ENCODE data around the gene TNS1.

Gene TNS1

GRCh38 chr2:218015586-218016521, 13.1 kb upstream of the TNS1 start:
- DNase-seq, result no peak

- no peak for DNase-seq
These were observed 12.2 kb upstream of the TNS1 start for GRCh38 chr2:218014706-218015585.

GRCh38 chr2:218013289-218013688, 10.5 kb upstream of the TNS1 start:
- DNase-seq, result no peak

- DNase-seq, result no peak
These were observed 9.5 kb upstream of the TNS1 start for GRCh38 chr2:218012284-218012683.

GRCh38 chr2:218011653-218012040, 8.9 kb upstream of the TNS1 start:
- no peak for DNase-seq

GRCh38 chr2:218010984-218011652, 8.3 kb upstream of the TNS1 start:
- DNase-seq, result peak; percentile 31

- peak; percentile 28 for DNase-seq
These were observed 7.6 kb upstream of the TNS1 start for GRCh38 chr2:218010140-218010983.

GRCh38 chr2:218009765-218010139, 7.0 kb upstream of the TNS1 start:
- no peak for DNase-seq

GRCh38 chr2:218009231-218009630, 6.4 kb upstream of the TNS1 start:
- DNase-seq, result no peak

GRCh38 chr2:218008060-218009040, 5.6 kb upstream of the TNS1 start:
- DNase-seq, result no peak

- DNase-seq, result no peak
These were observed 3.9 kb upstream of the TNS1 start for GRCh38 chr2:218006741-218007140.

- DNase-seq, result no peak
These were observed 2.7 kb upstream of the TNS1 start for GRCh38 chr2:218005486-218005885.

GRCh38 chr2:218005028-218005427, 2.2 kb upstream of the TNS1 start:
- DNase-seq, result no peak

GRCh38 chr2:218003981-218004419, 1.2 kb upstream of the TNS1 start:
- no peak for DNase-seq

- no peak for DNase-seq
These were observed 618 bp upstream of the TNS1 start for GRCh38 chr2:218003281-218003944.

- DNase-seq, result no peak
These were observed 501 bp downstream of the TNS1 start for GRCh38 chr2:218002143-218002844.

GRCh38 chr2:218001629-218002028, 1.2 kb downstream of the TNS1 start:
- no peak for DNase-seq

- no peak for DNase-seq
These were observed 2.7 kb downstream of the TNS1 start for GRCh38 chr2:218000136-218000535.

- DNase-seq, result no peak
These were observed 3.2 kb downstream of the TNS1 start for GRCh38 chr2:217999595-217999959.

All from NCI-H1092 treated with DMSO at 0.1 percent for 48 hours (cell line).